CD14-positive monocyte (primary cell): ENCODE measurements around the gene MIDN. TPM values are rescaled to one million over a fixed set of nuclear protein-coding genes. Genes with fewer than 3 reads are reported as not detected.

Experiments
- DNase-seq, 3 donors: peaks; one replicate each; pipeline ENCODE4 v3.0.0-alpha.2; 2011 to 2022
- H2AFZ ChIP-seq: 2 replicates; pipeline ENCODE4 v1.6.0; 2012; ENCODE audit warnings: mild to moderate bottlenecking, low read depth, low read length, inconsistent platforms; ENCODE audit not compliant: insufficient read depth, poor library complexity, severe bottlenecking
- H3K27ac ChIP-seq, 2 donors: 1 replicate in 1 of 2; 2 replicates in 1 of 2; pipeline ENCODE4 v1.5.1; 2012 to 2013; ENCODE audit warnings: low read length in 2 of 2, control low read depth in 1 of 2, inconsistent platforms in 1 of 2, low read depth in 1 of 2, mild to moderate bottlenecking in 1 of 2
- H3K27me3 ChIP-seq, 2 donors: one replicate each; pipeline versions ENCODE4 v1.6.0 to v1.6.1; 2011 to 2013; ENCODE audit warnings: low read length in 2 of 2; ENCODE audit not compliant: control insufficient read depth in 2 of 2, insufficient read depth in 2 of 2
- H3K36me3 ChIP-seq, 2 donors: replicated peaks in 1 of 2; 1 replicate in 1 of 2; 2 replicates in 1 of 2; pipeline versions ENCODE4 v1.5.1 to v1.6.1; 2012 to 2013; ENCODE audit warnings: low read length in 2 of 2, control low read depth in 1 of 2, inconsistent platforms in 1 of 2, mild to moderate bottlenecking in 1 of 2; ENCODE audit not compliant: insufficient read depth in 2 of 2, control insufficient read depth in 1 of 2
- H3K4me1 ChIP-seq, 2 donors: 1 replicate in 1 of 2; 2 replicates in 1 of 2; pipeline versions ENCODE4 v1.5.1 to v1.6.1; 2012 to 2013; ENCODE audit warnings: low read length in 2 of 2, control low read depth in 1 of 2, inconsistent platforms in 1 of 2, mild to moderate bottlenecking in 1 of 2, moderate library complexity in 1 of 2; ENCODE audit not compliant: insufficient read depth in 2 of 2, control insufficient read depth in 1 of 2
- H3K4me2 ChIP-seq: replicated peaks from 2 replicates; pipeline ENCODE3; 2012; ENCODE audit warnings: low read length, moderate library complexity, mild to moderate bottlenecking; ENCODE audit not compliant: poor library complexity, severe bottlenecking; ENCODE audit errors: extremely low read depth
- H3K4me3 ChIP-seq, 3 experiments: fragments of 200-600 bp in 1 of 3; sonication (generic) in 1 of 3; replicated peaks in 1 of 3; 1 replicate in 2 of 3; 2 replicates in 1 of 3; pipeline ENCODE4 v1.5.1; 2011 to 2013; ENCODE audit warnings: low read length in 3 of 3, mild to moderate bottlenecking in 3 of 3, control low read depth in 2 of 3, low read depth in 2 of 3, inconsistent platforms in 1 of 3, moderate library complexity in 1 of 3
- H3K79me2 ChIP-seq: 2 replicates; pipeline ENCODE4 v1.6.0; 2012; ENCODE audit warnings: mild to moderate bottlenecking, control low read depth, inconsistent platforms, low read length, moderate library complexity; ENCODE audit not compliant: insufficient read depth
- H3K9ac ChIP-seq: 2 replicates; pipeline ENCODE4 v1.6.0; 2017; ENCODE audit warnings: low read length, mild to moderate bottlenecking; ENCODE audit not compliant: insufficient read depth, poor library complexity, severe bottlenecking
- H3K9me3 ChIP-seq, 2 donors: replicated peaks in 1 of 2; 1 replicate in 1 of 2; 2 replicates in 1 of 2; pipeline versions ENCODE4 v1.5.1 to v1.6.1; 2012 to 2013; ENCODE audit warnings: low read length in 2 of 2, control low read depth in 1 of 2; ENCODE audit not compliant: control insufficient read depth in 1 of 2, insufficient read depth in 1 of 2
- H4K20me1 ChIP-seq: 2 replicates; pipeline ENCODE4 v1.6.0; 2012; ENCODE audit warnings: mild to moderate bottlenecking, low read length, control low read depth, moderate library complexity; ENCODE audit not compliant: insufficient read depth
- H3K27ac Mint-ChIP-seq, 7 donors: one replicate each; pipeline ENCODE4 v1.8.0; 2020; ENCODE audit warnings: mild to moderate bottlenecking in 7 of 7, mixed read lengths in 7 of 7, moderate library complexity in 6 of 7, inconsistent platforms in 2 of 7
- H3K27me3 Mint-ChIP-seq, 3 donors: one replicate each; pipeline ENCODE4 v1.8.0; 2021 to 2022; ENCODE audit warnings: low read depth in 3 of 3, mild to moderate bottlenecking in 3 of 3, mixed read lengths in 3 of 3, moderate library complexity in 3 of 3, inconsistent platforms in 1 of 3
- H3K36me3 Mint-ChIP-seq, 2 donors: one replicate each; pipeline ENCODE4 v1.8.0; 2020; ENCODE audit warnings: mixed read lengths in 2 of 2, inconsistent platforms in 1 of 2, mild to moderate bottlenecking in 1 of 2
- H3K4me1 Mint-ChIP-seq: one replicate; pipeline ENCODE4 v1.8.0; 2020; ENCODE audit warnings: mild to moderate bottlenecking, mixed read lengths
- H3K4me3 Mint-ChIP-seq, 2 donors: one replicate each; pipeline ENCODE4 v1.8.0; 2020; ENCODE audit warnings: mild to moderate bottlenecking in 2 of 2, mixed read lengths in 2 of 2, moderate library complexity in 1 of 2
- H3K9me3 Mint-ChIP-seq, 7 donors: one replicate each; pipeline ENCODE4 v1.8.0; 2020 to 2022; ENCODE audit warnings: mixed read lengths in 7 of 7, mild to moderate bottlenecking in 6 of 7, moderate library complexity in 6 of 7, inconsistent platforms in 2 of 7
- CTCF ChIP-seq: fragments of 200-600 bp; IDR thresholded peaks from one replicate; pipeline ENCODE4 v1.8.0; 2022; ENCODE audit warnings: antibody characterized with exemption, mild to moderate bottlenecking
- WGBS: methylation state at CpG from one replicate; pipeline ENCODE4 v1.1.5; 2013; ENCODE audit warnings: missing lambda C conversion rate; ENCODE audit not compliant: insufficient coverage; 5-methylcytosine and 5-hydroxymethylcytosine counted together
- intact Hi-C, 2 donors: fragments of 100-400 bp; cut with micrococcal nuclease; formaldehyde crosslinking; loops; one replicate each; pipeline versions ENCODE4 v1.15.0 to v1.15.1; 2023
- polyA plus RNA-seq, 3 donors: library from polyadenylated mRNA; depleted of rRNA in 1 of 3; unstranded in 2 of 3; stranded (reverse) in 1 of 3; fragments of 300-500 nt in 2 of 3; fragments of >200 nt in 1 of 3; fragmentation: Illumina TruSeq in 2 of 3; gene quantifications; 1 replicate in 2 of 3; 2 replicates in 1 of 3; pipeline ENCODE4 v1.2.3, GENCODE V29; 2012 to 2021

The MIDN gene
- polyA plus RNA-seq, 3 donors = 5.6 to 301 (median 11.0) TPM

DNA sequence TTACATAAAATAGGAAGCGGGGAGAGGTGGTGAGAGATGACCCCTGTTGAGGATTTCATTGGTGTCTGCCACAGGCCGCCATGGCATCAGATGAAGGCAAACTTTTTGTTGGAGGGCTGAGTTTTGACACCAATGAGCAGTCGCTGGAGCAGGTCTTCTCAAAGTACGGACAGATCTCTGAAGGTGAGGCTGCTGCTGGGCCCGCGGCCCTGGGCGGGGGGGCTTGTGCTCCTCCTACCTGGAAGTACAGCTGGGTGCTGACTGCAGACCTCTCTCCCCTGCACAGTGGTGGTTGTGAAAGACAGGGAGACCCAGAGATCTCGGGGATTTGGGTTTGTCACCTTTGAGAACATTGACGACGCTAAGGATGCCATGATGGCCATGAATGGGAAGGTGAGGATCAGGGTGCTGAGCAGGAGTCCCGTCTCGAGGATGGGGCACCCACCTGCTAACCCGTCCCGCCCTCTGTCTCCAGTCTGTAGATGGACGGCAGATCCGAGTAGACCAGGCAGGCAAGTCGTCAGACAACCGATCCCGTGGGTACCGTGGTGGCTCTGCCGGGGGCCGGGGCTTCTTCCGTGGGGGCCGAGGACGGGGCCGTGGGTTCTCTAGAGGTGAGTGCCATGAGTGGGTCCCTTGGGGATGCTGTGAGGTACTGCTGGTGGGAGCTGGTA lies 22.6 kb downstream of the MIDN start:
- no peak for DNase-seq
- Mint-ChIP-seq H3K4me1 (peaks cover 67% of the 10 kb centered on the region), H3K4me3 (peak overlapping the region; percentile 82 to 89), H3K27me3 (peaks cover 5 to 10% (median 9%) of the 10 kb centered on the region in 3 donors), H3K27ac (peak overlapping the region; percentile 75 to 94 (median 87)), H3K9me3 (peaks cover 0 to 2% (median 0%) of the 10 kb centered on the region in 7 donors), H3K36me3 (peaks cover 36 to 46% of the 10 kb centered on the region in 2 donors)
- Histone ChIP-seq H3K9ac (peak overlapping the region; percentile 91), H3K9me3 (no peaks in the 10 kb centered on the region), H4K20me1 (peaks cover 78% of the 10 kb centered on the region), H3K27ac (peak overlapping the region in 1 of 2 donors; percentile 85), H3K4me3 (peak overlapping the region in 1 of 3 experiments; percentile 98), H3K79me2 (peaks cover 70% of the 10 kb centered on the region), H2AFZ (no peak overlapping the region), H3K27me3 (peaks cover 0 to 8% of the 10 kb centered on the region in 2 donors), H3K36me3 (peaks cover 40 to 46% of the 10 kb centered on the region in 2 donors), H3K4me1 (peaks cover 80 to 93% of the 10 kb centered on the region in 2 donors), H3K4me2 (peak overlapping the region; percentile 100)
- 84% methylated on average over 17 of the region's 26 CpGs for WGBS
- intact Hi-C loops = no loop called here
- no peak for TF ChIP-seq CTCF

- H3K9ac ChIP-seq = no peak overlapping the region
- H3K4me2 ChIP-seq = peak overlapping the region; percentile 100
- peak overlapping the region; percentile 68 to 94 (median 87) for H3K27ac Mint-ChIP-seq
- 82% methylated on average over 35 of the region's 37 CpGs for WGBS
- H3K4me3 ChIP-seq = peak overlapping the region in 1 of 3 experiments; percentile 98
- H3K36me3 ChIP-seq = peaks cover 40 to 46% of the 10 kb centered on the region in 2 donors
- H4K20me1 ChIP-seq = peaks cover 81% of the 10 kb centered on the region
- DNase-seq = no peak
- intact Hi-C loops = no loop called here
- no peak for TF ChIP-seq CTCF
- H3K27ac ChIP-seq = peak overlapping the region; percentile 44 to 85
- peaks cover 5 to 10% (median 9%) of the 10 kb centered on the region in 3 donors for H3K27me3 Mint-ChIP-seq
- peaks cover 72% of the 10 kb centered on the region for H3K4me1 Mint-ChIP-seq
- peaks cover 0 to 8% of the 10 kb centered on the region in 2 donors for H3K27me3 ChIP-seq
- no peak overlapping the region for H2AFZ ChIP-seq
- H3K79me2 ChIP-seq = peaks cover 78% of the 10 kb centered on the region
- no peaks in the 10 kb centered on the region for H3K9me3 ChIP-seq
- H3K4me1 ChIP-seq = peaks cover 85 to 93% of the 10 kb centered on the region in 2 donors
- peaks cover 36 to 47% of the 10 kb centered on the region in 2 donors for H3K36me3 Mint-ChIP-seq
- peaks cover 0 to 2% (median 0%) of the 10 kb centered on the region in 7 donors for H3K9me3 Mint-ChIP-seq
- H3K4me3 Mint-ChIP-seq = peak overlapping the region in 1 of 2 donors; percentile 31
These were observed 23.4 kb downstream of the MIDN start for GRCh38 chr19:1271528-1272422.
